HFF-Myc (cell line): ENCODE results near the gene ZSCAN12.

Experiments used
- DNase-seq: peaks from one replicate; pipeline ENCODE4 v3.0.0-alpha.2; 2011; ENCODE audit warnings: low read depth; ENCODE audit errors: extremely low read depth
- H3K4me3 ChIP-seq: replicated peaks from 2 replicates; pipeline ENCODE4 v1.5.1; 2011; ENCODE audit warnings: low read depth, mild to moderate bottlenecking, control low read depth, low read length
- TF ChIP-seq, protein P1 (sequence below): IDR thresholded peaks from 2 replicates; pipeline ENCODE4 v1.5.1; 2012; ENCODE audit warnings: mild to moderate bottlenecking, low read depth, low read length, control low read depth; ENCODE audit errors: missing control alignments

The ZSCAN12 gene

GRCh38 chr6:28378644-28379043, 20.9 kb downstream of the ZSCAN12 start:
- H3K4me3 ChIP-seq: no peak overlapping the region
- TF ChIP-seq, protein P1, sequence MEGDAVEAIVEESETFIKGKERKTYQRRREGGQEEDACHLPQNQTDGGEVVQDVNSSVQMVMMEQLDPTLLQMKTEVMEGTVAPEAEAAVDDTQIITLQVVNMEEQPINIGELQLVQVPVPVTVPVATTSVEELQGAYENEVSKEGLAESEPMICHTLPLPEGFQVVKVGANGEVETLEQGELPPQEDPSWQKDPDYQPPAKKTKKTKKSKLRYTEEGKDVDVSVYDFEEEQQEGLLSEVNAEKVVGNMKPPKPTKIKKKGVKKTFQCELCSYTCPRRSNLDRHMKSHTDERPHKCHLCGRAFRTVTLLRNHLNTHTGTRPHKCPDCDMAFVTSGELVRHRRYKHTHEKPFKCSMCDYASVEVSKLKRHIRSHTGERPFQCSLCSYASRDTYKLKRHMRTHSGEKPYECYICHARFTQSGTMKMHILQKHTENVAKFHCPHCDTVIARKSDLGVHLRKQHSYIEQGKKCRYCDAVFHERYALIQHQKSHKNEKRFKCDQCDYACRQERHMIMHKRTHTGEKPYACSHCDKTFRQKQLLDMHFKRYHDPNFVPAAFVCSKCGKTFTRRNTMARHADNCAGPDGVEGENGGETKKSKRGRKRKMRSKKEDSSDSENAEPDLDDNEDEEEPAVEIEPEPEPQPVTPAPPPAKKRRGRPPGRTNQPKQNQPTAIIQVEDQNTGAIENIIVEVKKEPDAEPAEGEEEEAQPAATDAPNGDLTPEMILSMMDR: no peak
- DNase-seq: no peak

GRCh38 chr6:28377879-28378278, 21.7 kb downstream of the ZSCAN12 start:
- no peak for DNase-seq
- TF ChIP-seq, protein P1: no peak
- no peak overlapping the region for H3K4me3 ChIP-seq

GRCh38 chr6:28373925-28374324, 25.6 kb downstream of the ZSCAN12 start:
- no peak overlapping the region for H3K4me3 ChIP-seq
- TF ChIP-seq, protein P1: no peak
- DNase-seq: no peak

DNA sequence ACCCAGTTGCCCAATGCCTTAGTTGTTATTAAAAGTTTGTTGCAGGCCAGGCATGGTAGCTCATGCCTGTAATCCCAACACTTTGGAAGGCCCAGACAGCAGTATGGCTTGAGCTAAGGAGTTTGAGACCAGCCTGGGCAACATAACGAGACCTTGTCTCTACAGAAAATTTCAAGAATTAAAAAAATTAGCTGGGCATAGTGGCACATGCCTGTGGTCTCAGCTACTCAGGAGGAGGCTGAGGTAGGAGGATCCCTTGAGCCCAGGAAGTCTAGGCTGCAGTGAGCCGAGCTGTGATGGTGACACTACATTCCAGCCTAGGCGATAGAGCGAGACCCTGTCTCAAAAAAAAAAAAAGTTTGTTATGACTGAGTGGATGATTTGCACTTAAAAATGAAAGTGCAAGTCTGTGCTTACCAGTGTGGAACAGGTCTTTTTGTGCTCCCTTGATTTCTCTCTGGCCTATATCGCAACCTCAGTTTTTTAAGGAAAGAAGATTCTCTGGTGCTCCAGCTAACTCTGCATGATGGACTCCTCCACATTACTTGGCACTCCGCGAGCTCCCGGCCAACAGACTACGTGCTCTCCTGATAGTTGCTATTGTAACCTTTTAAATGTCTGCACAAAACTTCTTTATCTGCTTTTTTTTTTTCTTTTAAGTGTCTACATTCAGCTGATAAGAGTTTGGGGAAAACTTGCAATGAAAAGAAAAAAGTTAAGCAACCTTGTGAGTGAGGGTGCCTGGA, 27.7 kb downstream of the ZSCAN12 start:
- TF ChIP-seq, protein P1: no peak
- no peak for DNase-seq
- no peak overlapping the region for H3K4me3 ChIP-seq

- TF ChIP-seq, protein P1: no peak
- DNase-seq: no peak
- H3K4me3 ChIP-seq: no peak overlapping the region
Observed at GRCh38 chr6:28371280-28371679, 28.3 kb downstream of the ZSCAN12 start.

- no peak overlapping the region for H3K4me3 ChIP-seq
- DNase-seq: no peak
- TF ChIP-seq, protein P1: no peak
Observed at GRCh38 chr6:28370440-28370839, 29.1 kb downstream of the ZSCAN12 start.

DNA sequence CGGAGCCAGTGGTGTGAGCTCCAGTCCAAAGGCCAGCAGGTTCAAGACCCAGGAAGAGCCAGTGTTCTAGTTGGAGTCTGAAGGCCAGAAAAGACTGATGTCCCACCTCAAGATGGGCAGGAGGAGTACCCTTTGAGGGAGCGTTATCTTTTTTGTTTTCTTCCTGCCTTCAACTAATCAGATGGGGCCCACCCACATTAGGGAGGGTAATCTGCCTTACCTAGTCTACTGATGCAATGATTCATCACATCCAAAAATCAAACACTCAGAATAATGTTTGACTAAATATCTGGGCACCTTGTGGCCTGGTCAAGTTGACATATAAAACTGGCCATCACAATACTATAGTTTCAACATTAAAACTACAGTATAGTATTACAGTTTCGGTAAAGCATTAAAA, 30.1 kb downstream of the ZSCAN12 start:
- H3K4me3 ChIP-seq: no peak overlapping the region
- TF ChIP-seq, protein P1: no peak
- no peak for DNase-seq
